GM23338 (cell line): Measurements from ENCODE around the gene CRADD. TPM values are rescaled to one million over a fixed set of nuclear protein-coding genes. Genes with fewer than 3 reads are reported as not detected.
A peak's percentile ranks its signal among the peaks of the same experiment; 100 is the strongest.
"Not testable (repeated sequence)": the region's sequence is repeated elsewhere in the genome, so short reads cannot be mapped to it uniquely, and the experiment has no call there.

ENCODE experiments used
- ATAC-seq: fragments of 200-7000 bp; cut with Tn5 transposase; 3 replicates; pipeline ENCODE4 v1.9.1; 2020
- DNase-seq: peaks from one replicate; pipeline ENCODE4 v3.0.0-alpha.2; 2015; ENCODE audit warnings: low spot score
- H2AFZ ChIP-seq: fragments of 200-600 bp; sonication (generic); 2 replicates; pipeline ENCODE4 v1.8.0; 2016; ENCODE audit warnings: antibody characterized with exemption, mild to moderate bottlenecking, moderate library complexity
- H3F3A ChIP-seq: fragments of 200-600 bp; sonication (generic); replicated peaks from 2 replicates; pipeline ENCODE4 v1.8.0; 2017; ENCODE audit warnings: antibody characterized with exemption, mixed run types, low read depth
- H3K27ac ChIP-seq: fragments of 200-600 bp; sonication (generic); 2 replicates; pipeline ENCODE4 v1.6.1; 2016; ENCODE audit warnings: low read depth
- H3K27me3 ChIP-seq: fragments of 200-600 bp; sonication (generic); 2 replicates; pipeline ENCODE4 v1.8.0; 2016; ENCODE audit warnings: mild to moderate bottlenecking, mixed run types, moderate library complexity; ENCODE audit not compliant: insufficient read depth
- H3K36me3 ChIP-seq: fragments of 200-600 bp; sonication (generic); 2 replicates; pipeline ENCODE4 v1.8.0; 2016; ENCODE audit warnings: mild to moderate bottlenecking; ENCODE audit not compliant: insufficient read depth
- H3K4me1 ChIP-seq: fragments of 200-600 bp; sonication (generic); 2 replicates; pipeline ENCODE4 v1.8.0; 2016; ENCODE audit warnings: mild to moderate bottlenecking, moderate library complexity; ENCODE audit not compliant: insufficient read depth
- H3K4me2 ChIP-seq: fragments of 200-600 bp; sonication (generic); 2 replicates; pipeline ENCODE4 v1.7.1; 2017; ENCODE audit warnings: mixed run types
- H3K4me3 ChIP-seq: fragments of 200-600 bp; sonication (generic); 2 replicates; pipeline ENCODE4 v1.6.1; 2016; ENCODE audit warnings: mixed run types
- H3K79me2 ChIP-seq: fragments of 200-600 bp; sonication (generic); replicated peaks from 2 replicates; pipeline ENCODE4 v1.8.0; 2017; ENCODE audit warnings: mild to moderate bottlenecking; ENCODE audit not compliant: insufficient read depth
- H3K9me2 ChIP-seq: fragments of 200-600 bp; sonication (generic); 2 replicates; pipeline ENCODE4 v1.8.0; 2017; ENCODE audit not compliant: insufficient read depth
- H4K20me1 ChIP-seq: fragments of 200-600 bp; sonication (generic); replicated peaks from 2 replicates; pipeline ENCODE4 v1.8.0; 2017; ENCODE audit warnings: mild to moderate bottlenecking; ENCODE audit not compliant: insufficient read depth
- H3K27ac Mint-ChIP-seq: 2 replicates; pipeline ENCODE4 v1.8.0; 2020; ENCODE audit warnings: inconsistent platforms, mild to moderate bottlenecking, moderate library complexity, mixed read lengths
- H3K27me3 Mint-ChIP-seq: 3 replicates; pipeline ENCODE4 v1.8.0; 2022; ENCODE audit warnings: low read depth, mild to moderate bottlenecking, moderate library complexity, mixed read lengths, inconsistent platforms; ENCODE audit not compliant: insufficient read depth, poor library complexity
- H3K36me3 Mint-ChIP-seq: 3 replicates; pipeline ENCODE4 v1.8.0; 2021; ENCODE audit warnings: low read depth, mild to moderate bottlenecking, inconsistent platforms, moderate library complexity, mixed read lengths
- H3K4me1 Mint-ChIP-seq: 3 replicates; pipeline ENCODE4 v1.8.0; 2020; ENCODE audit warnings: mild to moderate bottlenecking, inconsistent platforms, mixed read lengths
- H3K4me3 Mint-ChIP-seq: 3 replicates; pipeline ENCODE4 v1.8.0; 2021; ENCODE audit warnings: moderate library complexity, mild to moderate bottlenecking, inconsistent platforms, mixed read lengths
- H3K9me3 Mint-ChIP-seq: 3 replicates; pipeline ENCODE4 v1.8.0; 2020; ENCODE audit warnings: moderate library complexity, mild to moderate bottlenecking, inconsistent platforms, mixed read lengths
- POLR2AphosphoS5 ChIP-seq: IDR thresholded peaks from 2 replicates; pipeline ENCODE4 v1.6.1; 2016; ENCODE audit warnings: antibody characterized with exemption, low read depth
- ZNF331 ChIP-seq: fragments of 250-450 bp; sonication (Bioruptor Pico); IDR thresholded peaks from 2 replicates; pipeline ENCODE4 v1.5.0; 2020; ENCODE audit warnings: low read depth, mild to moderate bottlenecking, moderate library complexity
- polyA plus RNA-seq: library from polyadenylated mRNA; unstranded; fragments of >200 nt; fragmentation: Nextera tagmentation; extraction: Ambion mirVana; gene quantifications from 2 replicates; pipeline ENCODE4 v1.2.1, GENCODE V29; 2016
- total RNA-seq: library from RNA; depleted of rRNA; stranded (reverse); fragments of >200 nt; shearing (Covaris generic); gene quantifications from 2 replicates; pipeline ENCODE4 v1.2.3, GENCODE V29; 2014
- TF ChIP-seq, protein P1 (sequence below): fragments of 250-450 bp; sonication (Bioruptor Pico); IDR thresholded peaks from 2 replicates; pipeline ENCODE4 v1.5.0; 2020; ENCODE audit warnings: mild to moderate bottlenecking, moderate library complexity

CRADD gene
- total and polyA plus RNA-seq, 2 experiments from 2014 or later = 6.3 to 27.9 TPM

- not testable (repeated sequence) for H3K27ac Mint-ChIP-seq, H3F3A ChIP-seq, H3K4me3 ChIP-seq, ATAC-seq, DNase-seq, H3K4me1 ChIP-seq, H3K36me3 Mint-ChIP-seq, H3K4me1 Mint-ChIP-seq, H3K79me2 ChIP-seq, H4K20me1 ChIP-seq, H3K9me3 Mint-ChIP-seq, H3K27me3 Mint-ChIP-seq, H3K27me3 ChIP-seq, H3K4me2 ChIP-seq, H2AFZ ChIP-seq, H3K36me3 ChIP-seq, H3K4me3 Mint-ChIP-seq, H3K27ac ChIP-seq
- peaks cover 11% of the 10 kb centered on the region for H3K9me2 ChIP-seq
These were observed 35.8 kb upstream of the CRADD start for GRCh38 chr12:93641380-93641779.

GRCh38 chr12:93642751-93643150 is 34.4 kb upstream of the CRADD start:
- no peak for DNase-seq
- no peak overlapping the region for H3K27ac Mint-ChIP-seq
- peaks cover 11% of the 10 kb centered on the region for H3K9me2 ChIP-seq
- no peak overlapping the region for H3K4me3 Mint-ChIP-seq
- H3F3A ChIP-seq = no peaks in the 10 kb centered on the region
- no peak for ATAC-seq
- H3K4me1 ChIP-seq = no peaks in the 10 kb centered on the region; the same call in 1 of the 2 replicates
- no peaks in the 10 kb centered on the region for H3K36me3 ChIP-seq
- no peaks in the 10 kb centered on the region for H4K20me1 ChIP-seq
- H3K9me3 Mint-ChIP-seq = no peaks in the 10 kb centered on the region
- H3K4me3 ChIP-seq = no peak overlapping the region
- H3K79me2 ChIP-seq = no peaks in the 10 kb centered on the region
- no peaks in the 10 kb centered on the region for H3K27me3 ChIP-seq
- H2AFZ ChIP-seq = peak overlapping the region; percentile 38; the same call in 1 of the 2 replicates
- no peak overlapping the region for H3K27ac ChIP-seq
- TF ChIP-seq, protein P1, sequence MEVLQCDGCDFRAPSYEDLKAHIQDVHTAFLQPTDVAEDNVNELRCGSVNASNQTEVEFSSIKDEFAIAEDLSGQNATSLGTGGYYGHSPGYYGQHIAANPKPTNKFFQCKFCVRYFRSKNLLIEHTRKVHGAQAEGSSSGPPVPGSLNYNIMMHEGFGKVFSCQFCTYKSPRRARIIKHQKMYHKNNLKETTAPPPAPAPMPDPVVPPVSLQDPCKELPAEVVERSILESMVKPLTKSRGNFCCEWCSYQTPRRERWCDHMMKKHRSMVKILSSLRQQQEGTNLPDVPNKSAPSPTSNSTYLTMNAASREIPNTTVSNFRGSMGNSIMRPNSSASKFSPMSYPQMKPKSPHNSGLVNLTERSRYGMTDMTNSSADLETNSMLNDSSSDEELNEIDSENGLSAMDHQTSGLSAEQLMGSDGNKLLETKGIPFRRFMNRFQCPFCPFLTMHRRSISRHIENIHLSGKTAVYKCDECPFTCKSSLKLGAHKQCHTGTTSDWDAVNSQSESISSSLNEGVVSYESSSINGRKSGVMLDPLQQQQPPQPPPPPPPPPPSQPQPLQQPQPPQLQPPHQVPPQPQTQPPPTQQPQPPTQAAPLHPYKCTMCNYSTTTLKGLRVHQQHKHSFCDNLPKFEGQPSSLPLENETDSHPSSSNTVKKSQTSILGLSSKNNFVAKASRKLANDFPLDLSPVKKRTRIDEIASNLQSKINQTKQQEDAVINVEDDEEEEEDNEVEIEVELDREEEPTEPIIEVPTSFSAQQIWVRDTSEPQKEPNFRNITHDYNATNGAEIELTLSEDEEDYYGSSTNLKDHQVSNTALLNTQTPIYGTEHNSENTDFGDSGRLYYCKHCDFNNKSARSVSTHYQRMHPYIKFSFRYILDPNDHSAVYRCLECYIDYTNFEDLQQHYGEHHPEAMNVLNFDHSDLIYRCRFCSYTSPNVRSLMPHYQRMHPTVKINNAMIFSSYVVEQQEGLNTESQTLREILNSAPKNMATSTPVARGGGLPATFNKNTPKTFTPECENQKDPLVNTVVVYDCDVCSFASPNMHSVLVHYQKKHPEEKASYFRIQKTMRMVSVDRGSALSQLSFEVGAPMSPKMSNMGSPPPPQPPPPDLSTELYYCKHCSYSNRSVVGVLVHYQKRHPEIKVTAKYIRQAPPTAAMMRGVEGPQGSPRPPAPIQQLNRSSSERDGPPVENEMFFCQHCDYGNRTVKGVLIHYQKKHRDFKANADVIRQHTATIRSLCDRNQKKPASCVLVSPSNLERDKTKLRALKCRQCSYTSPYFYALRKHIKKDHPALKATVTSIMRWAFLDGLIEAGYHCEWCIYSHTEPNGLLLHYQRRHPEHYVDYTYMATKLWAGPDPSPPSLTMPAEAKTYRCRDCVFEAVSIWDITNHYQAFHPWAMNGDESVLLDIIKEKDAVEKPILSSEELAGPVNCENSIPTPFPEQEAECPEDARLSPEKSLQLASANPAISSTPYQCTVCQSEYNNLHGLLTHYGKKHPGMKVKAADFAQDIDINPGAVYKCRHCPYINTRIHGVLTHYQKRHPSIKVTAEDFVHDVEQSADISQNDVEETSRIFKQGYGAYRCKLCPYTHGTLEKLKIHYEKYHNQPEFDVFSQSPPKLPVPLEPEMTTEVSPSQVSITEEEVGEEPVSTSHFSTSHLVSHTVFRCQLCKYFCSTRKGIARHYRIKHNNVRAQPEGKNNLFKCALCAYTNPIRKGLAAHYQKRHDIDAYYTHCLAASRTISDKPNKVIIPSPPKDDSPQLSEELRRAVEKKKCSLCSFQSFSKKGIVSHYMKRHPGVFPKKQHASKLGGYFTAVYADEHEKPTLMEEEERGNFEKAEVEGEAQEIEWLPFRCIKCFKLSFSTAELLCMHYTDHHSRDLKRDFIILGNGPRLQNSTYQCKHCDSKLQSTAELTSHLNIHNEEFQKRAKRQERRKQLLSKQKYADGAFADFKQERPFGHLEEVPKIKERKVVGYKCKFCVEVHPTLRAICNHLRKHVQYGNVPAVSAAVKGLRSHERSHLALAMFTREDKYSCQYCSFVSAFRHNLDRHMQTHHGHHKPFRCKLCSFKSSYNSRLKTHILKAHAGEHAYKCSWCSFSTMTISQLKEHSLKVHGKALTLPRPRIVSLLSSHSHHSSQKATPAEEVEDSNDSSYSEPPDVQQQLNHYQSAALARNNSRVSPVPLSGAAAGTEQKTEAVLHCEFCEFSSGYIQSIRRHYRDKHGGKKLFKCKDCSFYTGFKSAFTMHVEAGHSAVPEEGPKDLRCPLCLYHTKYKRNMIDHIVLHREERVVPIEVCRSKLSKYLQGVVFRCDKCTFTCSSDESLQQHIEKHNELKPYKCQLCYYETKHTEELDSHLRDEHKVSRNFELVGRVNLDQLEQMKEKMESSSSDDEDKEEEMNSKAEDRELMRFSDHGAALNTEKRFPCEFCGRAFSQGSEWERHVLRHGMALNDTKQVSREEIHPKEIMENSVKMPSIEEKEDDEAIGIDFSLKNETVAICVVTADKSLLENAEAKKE (CRISPR knock-in tag) = no peak
- TF ChIP-seq POLR2AphosphoS5 (no peak), ZNF331 (CRISPR knock-in tag) (no peak)
- H3K36me3 Mint-ChIP-seq = no peaks in the 10 kb centered on the region; the same call in 2 of the 3 replicates
- no peaks in the 10 kb centered on the region for H3K27me3 Mint-ChIP-seq
- peaks cover 8% of the 10 kb centered on the region; the same call in 2 of the 3 replicates for H3K4me1 Mint-ChIP-seq
- no peak overlapping the region for H3K4me2 ChIP-seq
